HG03196 (cell line): ENCODE data around the gene GCDH.
A peak's percentile ranks its signal among the peaks of the same experiment; 100 is the strongest.
"Not testable (repeated sequence)": the region's sequence is repeated elsewhere in the genome, so short reads cannot be mapped to it uniquely, and the experiment has no call there.

ENCODE experiments used
- ATAC-seq: cut with Tn5 transposase; IDR thresholded peaks from one replicate; pipeline ENCODE4 v1.9.1; 2021; ENCODE audit not compliant: unreplicated experiment

GCDH gene

DNA sequence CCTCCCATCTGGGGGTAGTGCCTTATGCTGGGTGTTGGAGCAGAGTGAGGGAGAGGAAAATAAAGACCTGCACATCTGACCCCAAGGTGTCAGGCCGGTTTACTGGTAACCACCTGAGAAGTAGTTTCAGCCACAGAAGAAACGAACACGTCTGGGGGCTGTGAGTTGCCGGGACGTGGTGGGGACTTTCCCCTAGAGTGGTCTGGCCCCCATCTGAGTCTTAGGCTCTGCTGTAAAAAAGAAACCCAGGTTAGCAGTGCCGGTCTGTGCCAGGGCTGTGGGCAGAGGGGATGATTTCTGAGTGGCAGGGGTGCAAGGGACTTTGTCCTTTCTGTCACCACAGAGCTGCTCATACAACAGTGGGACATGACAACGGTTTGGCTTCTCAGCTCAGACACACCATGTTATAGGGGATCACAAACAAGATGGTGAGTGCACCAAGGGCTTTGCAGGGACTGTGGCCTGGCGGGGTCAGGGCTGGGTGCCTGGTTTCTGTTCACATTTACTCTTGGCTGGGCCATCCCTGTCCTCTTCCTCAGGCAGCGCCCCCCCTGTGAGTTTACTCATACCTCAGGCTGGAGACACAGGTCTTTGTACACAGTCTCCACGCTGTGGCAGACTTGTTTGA is 9.0 kb downstream of the GCDH start:
- peak; percentile 55 for ATAC-seq

DNA sequence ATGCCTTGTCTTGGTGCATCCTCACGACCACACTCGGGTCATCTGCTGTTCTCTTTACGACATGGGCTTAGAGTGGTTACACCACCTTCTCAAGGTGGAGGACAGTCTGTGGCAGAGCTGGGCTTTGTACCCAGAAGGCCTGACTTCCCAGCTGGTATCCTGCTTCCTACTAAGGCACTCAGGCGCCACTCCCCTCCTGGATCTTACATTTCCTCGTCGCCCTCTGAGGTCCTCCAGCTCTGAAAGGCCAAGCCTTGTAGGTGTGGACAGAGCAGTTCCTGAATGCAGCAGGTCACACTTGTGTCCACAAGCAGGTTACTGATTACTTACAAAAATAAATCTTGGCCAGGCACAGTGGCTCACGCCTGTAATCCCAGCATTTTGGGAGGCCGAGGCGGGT is 16.2 kb downstream of the GCDH start:
- ATAC-seq, result no peak

DNA sequence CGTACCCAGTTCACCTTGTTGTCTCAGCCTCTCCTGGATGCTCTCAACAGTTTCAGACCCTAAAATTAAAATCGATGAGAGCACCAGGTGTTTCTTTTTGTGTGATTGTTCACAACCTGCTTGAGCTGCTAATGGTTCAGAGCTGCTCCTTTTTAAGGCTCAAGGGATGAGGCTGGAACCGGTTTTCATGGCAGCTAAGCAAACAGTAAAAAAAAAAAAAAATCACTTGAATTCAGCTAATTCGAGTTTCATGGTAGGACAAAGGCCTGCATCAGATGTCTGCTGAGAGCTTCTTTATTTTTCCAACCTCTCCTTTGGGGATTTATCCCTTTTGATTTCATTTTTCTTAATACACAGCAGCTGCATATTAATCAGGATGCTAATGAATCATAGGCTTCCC is 21.6 kb downstream of the GCDH start:
- ATAC-seq, result no peak

DNA sequence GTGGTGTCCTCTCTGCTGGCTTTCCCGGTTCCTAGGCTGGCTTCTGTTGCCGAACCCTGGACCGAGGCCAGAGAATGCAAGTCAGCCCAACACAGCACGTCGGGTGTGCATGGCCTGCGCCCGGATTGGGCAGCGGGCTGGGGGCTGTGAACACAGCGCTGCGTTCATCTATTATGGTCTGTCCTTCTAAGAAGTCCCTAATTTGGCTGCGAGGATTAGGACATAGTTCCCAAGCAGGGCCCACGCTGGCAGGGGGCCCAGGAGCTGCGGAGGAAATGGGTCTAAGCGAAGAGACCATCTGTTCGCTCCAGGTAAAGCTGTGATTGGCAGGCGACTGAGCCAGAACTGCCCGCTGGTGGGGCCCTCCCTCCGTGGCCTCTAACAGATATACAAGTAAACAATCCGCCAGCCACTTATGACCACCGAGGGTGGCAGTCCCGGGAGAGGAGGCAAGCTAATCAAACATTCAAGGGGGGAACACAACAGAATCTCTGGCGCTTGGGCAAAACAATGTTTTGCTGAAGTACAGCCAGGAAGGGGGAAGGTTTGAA is 22.1 kb downstream of the GCDH start:
- no peak for ATAC-seq

DNA sequence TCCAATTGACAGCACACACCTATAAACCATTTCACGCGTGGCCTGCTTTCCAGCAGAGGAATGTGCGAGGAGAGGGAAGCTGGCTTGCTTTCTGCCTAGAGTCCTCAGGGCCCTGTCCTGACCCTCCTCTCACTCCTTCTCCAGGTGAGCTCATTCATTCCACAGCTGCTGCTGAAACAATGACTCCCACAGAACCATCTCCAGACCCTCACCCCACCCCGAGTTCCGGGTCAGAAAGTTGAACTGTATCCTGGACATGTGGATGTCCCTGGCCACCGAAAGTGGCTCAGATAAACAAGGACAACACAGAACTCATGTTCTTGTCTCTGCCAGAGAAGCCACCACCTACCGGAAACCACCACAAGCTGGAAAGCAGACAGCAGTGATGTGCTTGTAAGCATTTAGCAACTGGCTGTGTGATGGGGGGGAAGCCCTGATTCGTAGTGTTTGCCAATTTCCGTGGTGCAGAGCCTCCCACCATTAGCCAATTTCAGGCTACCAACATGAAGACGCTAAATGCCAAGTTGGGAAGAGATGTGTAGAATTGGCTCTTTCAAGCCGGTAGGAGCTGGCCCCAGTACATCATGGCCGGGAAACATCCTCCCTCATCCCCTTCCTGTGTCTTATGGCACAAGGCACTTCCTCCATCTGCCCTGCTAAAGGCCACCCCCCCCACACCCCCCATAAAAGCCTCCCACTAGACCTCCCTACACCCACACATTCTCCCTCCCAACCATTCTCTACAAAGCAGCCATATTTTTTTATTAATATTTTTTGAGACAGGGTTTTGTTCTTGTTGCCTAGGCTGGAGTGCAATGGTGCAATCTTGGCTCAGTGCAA is 23.1 kb downstream of the GCDH start:
- ATAC-seq, result no peak

DNA sequence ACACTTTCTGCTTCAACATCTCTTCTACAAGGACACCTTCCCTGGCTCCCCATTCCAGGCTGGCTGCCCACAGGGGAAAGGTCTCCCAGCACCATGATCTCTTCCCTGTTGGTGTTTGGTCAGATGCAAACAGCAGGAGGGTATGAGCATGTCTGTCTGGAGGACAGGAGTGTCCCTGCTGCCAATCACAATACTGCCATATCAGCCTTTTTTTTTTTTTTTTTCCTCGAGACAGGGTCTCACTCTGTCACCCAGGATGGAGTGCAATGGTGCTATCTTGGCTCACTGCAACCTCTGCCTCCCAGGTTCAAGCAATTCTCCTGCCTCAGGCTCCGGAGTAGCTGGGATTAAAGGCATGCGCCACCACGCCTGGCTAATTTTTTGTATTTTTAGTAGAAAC is 24.9 kb downstream of the GCDH start:
- not testable (repeated sequence) for ATAC-seq

DNA sequence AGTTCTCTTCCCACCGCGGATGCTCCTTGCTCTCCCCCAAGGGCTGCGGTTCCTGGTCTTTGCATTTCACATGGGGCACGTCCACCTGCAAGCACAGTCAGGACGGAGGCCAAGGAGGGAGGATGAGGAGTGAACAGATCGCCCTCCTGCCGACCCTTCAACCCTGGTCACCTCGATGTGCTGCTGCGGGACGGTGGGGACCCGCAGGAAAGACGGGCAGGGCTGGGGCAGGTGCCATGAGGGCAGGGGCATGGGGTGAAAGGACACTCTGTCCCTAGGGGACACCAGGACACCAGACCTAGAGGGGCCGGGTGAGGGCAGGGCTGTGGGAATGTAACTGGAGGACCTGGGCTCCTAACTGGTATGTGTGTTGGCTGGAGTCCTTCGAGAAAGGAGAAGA is 27.3 kb downstream of the GCDH start:
- no peak for ATAC-seq

DNA sequence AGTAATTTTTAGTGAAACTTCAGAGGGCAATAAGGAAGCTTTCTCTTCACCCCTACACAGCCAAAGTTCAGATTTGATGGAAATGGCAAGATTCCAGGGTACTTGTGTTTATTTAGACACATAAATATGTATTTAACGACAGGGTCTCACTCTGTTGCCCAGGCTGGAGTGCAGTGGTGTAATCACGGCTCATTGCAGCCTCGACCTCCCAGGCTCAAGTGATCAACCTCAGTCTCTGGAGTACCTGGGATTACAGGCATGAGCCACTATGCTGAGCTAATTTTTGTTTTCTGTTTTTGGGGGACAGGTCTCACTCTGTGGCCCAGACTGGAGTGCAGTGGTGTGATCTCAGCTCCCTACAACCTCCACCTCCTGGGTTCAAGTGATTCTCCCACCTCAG is 30.1 kb downstream of the GCDH start:
- no peak for ATAC-seq

DNA sequence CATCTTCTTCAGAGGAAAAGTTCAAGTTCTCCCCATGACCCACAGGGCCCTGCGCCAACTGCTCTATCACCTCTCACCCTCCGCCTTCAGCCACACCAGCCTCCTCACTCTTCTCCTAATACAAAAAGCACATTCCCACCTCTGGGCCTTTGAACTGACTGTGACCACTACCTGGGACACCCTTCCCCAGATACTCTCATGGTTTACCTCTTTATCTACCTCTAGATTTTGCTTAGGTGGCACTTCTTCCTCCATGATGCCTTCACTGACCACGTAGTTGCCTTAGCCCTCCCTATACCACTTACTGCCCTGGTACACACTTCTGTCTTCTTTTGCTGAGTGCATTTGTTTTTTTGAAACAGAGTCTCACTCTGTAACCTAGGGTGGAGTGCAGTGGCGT is 32.0 kb downstream of the GCDH start:
- ATAC-seq, result no peak

DNA sequence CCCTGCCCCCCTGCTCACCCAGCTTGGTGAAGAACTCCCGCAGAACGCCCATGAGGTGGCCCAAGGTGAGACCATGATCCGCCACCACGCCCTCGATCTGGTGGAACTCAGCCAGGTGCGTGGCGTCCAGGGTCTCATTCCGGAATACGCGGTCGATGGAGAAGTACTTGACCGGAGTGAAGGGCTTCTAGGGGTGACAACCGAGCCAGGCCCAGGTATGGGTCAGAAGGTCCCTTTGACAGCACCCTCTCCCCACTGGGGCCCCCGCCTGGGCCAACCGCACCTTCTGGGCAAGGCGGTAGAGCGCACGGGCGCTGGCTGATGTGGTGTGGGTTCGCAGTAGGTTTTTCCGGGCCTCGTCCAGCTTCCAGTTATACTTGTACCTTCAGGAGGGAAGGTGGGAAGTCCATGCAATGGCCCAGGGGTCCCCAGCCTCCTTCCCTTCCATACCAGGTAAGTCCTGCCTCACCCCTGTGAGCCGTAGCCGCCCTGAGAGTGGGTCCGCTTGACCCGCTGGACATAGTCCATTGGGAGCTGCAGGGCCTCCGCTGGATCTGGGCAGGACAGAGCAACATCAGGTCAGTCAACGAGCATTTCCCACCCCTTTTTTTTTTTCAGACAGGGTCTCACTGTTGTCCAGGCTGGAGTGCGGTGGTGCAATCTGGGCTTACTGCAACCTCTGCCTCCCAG is 33.8 kb downstream of the GCDH start:
- ATAC-seq, result no peak

DNA sequence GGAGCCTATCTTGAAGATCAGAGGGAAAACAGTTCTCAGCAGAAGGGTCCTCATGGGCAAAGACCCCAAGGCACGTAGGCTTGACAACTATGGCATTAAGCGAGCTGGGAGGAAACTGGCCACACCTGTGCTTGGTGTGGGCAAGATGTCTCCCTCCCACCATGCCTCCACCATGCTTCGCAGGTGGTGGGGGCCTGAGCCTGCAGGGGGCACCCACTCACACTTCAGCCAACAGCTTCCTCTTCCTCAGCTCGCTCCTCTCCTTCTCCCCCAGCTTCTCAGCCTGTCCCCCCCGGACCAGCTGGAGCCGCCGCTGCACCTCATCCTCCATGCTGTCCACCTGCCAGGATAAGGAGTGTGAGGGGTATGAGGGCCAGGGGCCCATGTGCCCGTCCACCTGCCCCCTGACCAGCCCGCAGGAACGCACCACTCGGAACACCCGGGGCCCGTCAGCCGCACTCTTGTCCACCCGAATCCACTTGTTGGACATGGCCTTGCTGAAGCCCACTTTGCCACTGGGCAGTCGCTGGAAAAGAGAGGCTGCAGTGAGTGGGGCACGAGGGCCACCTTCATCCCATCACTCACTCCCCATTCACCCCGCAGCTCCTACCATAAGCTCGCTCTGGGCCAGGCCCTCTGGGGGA is 39.2 kb downstream of the GCDH start:
- no peak for ATAC-seq

DNA sequence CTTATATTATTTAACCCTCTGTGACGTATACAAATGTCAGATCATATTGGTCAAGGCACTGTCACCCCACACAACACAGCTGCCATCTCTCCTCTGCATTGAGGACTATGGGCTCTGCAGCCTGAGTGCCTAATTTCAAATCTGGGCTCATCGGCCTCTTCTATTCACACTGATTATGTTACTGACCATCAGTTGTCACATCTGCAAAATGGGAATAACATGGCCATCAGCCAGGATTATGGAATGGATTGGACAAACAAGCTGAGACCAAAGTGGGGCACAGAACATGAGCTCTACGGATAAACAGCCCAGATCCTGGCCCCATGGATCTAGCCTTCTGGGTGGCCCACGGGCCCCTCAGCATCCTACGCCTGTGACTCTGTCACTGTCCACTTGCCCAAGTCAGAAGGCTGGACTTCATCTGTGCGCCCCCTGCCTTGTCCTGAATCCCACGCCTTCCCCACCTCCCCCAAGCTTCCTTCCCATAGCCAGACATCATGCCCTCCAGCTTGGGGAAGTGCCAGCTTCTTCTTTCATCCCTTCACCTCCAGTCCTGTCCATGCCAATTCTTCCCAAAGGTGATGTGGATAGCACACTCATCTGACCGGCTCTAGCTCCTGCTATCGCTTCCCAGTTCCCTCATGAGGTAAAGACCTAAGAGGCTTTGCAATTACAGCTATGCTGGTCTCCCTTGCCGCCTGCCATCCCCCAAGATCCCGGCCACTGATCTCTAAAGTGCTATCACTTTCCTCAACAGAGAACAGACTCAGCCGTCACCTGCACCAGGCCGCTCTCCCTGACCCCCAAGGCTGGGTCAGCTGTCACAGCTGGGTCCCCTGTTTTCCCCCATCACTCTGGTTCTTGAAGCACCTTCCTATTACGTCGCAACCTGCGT is 41.7 kb downstream of the GCDH start:
- ATAC-seq, result no peak

DNA sequence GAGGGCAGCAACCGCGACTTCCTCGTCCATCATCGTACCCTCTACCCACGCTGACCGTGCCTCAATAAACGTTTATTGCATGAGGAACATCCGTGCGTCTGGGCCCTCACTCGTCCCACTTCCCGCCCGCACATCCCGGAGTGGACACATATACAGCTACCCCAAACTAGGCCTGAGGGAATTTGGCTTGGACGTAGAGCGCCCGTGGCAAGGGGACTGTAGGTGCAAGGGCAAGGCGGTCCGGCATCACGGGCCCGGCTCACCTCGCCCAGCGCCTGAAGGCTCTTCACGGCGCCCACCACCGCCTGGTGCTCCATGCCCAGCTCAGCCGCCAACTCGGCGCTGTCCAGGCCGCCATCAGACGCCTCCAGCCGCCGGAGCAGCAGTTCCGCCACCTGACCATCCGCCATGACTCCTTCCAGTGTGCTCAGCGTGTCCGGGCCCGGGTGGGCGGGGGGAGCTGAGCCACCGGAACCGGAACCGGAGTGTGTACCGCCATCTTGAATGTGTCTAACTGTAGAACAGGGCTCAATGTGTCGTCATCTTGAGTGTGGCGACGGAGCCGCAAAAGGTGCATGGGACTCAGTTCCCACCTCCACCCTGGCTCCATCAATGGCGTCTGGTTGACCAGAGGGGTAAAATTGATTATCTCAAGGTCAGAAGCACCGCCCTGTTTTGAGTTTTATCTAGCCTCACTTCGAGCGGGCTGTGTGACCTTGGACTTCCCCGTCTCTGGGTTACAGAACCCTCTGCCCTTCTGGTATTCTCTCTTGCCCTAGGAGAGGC is 42.5 kb downstream of the GCDH start, which contains the start of gene FARSA:
Gene FARSA, minus strand, starts transcription at position 425 of the 786 bp plus-strand sequence. Its CDS starts 15 bp downstream, at position 410.
- peak; percentile 42 for ATAC-seq

DNA sequence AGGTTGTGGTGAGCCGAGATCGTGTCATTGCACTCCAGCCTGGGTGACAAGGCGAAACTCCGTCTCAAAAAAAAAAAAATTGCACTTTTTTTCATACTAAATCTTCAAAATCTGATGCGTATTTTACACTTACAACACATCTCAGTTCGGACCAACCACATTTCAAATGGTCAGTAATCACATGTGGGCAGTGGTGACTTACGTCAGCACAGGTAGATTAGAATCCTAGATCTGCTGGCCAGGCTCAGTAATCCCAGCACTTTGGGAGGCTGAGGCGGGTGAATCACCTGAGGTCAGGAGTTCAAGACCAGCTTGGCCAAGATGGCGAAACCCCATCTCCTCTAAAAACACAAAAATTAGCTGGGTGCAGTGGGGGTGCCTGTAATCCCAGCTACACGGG is 44.1 kb downstream of the GCDH start:
- no peak for ATAC-seq

DNA sequence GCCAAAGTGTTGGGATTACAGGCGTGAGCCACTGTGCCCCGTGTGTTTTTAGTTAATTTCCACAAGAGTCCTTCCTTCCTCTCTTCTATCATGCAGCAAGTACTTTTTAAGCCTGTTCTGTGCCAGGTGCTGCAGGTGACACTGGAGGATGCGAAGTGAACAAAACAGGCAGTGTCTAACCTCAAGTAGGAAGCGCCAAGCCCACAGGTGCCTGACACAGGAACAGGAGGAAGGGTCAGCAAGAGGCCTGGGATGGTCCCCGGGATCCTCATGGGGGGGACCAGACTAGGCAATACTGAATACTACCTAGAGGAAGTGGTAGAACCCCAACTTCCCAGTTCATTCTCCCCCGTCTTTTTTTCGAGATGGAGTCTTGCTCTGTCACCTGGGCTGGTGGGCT is 45.6 kb downstream of the GCDH start:
- ATAC-seq, result no peak

DNA sequence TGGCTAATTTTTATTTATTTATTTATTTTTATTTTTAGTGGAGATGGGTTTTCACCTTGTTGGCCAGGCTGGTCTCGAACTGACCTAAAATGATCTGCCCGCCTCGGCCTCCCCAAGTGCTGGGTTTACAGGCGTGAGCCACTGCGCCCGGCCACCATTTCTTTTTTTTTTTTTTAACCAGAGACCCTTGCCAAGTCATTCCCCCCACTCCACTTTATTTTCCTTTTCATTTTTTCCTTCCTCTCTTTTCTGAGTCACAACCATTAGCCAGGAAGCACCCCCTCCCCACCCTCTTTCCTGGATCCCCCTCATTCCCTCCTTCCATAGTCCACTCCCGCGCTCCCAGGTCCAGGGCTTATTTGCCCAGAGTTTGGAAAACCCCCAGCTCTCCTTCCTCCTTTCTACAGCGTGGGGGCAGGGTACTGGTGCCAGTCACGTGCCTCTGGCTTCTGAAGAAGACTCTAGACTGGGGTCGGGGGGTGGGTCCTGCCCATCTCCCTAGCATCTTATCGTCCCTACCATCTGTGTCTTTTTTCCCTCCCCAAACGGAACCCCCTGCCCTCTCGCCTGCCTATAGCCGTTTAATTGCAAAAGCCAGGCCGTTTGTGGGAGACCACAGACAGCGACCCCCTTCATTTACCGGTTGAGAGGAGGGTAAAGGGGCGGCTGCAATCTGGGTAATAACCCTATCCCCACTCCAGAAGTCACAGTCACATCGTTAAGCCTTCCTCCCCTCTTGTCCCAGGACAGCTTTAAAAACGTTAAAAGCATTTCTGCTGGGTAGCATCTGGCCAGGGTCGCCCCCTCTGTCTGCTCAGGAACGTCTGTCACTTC is 46.4 kb downstream of the GCDH start:
- ATAC-seq, result no peak

DNA sequence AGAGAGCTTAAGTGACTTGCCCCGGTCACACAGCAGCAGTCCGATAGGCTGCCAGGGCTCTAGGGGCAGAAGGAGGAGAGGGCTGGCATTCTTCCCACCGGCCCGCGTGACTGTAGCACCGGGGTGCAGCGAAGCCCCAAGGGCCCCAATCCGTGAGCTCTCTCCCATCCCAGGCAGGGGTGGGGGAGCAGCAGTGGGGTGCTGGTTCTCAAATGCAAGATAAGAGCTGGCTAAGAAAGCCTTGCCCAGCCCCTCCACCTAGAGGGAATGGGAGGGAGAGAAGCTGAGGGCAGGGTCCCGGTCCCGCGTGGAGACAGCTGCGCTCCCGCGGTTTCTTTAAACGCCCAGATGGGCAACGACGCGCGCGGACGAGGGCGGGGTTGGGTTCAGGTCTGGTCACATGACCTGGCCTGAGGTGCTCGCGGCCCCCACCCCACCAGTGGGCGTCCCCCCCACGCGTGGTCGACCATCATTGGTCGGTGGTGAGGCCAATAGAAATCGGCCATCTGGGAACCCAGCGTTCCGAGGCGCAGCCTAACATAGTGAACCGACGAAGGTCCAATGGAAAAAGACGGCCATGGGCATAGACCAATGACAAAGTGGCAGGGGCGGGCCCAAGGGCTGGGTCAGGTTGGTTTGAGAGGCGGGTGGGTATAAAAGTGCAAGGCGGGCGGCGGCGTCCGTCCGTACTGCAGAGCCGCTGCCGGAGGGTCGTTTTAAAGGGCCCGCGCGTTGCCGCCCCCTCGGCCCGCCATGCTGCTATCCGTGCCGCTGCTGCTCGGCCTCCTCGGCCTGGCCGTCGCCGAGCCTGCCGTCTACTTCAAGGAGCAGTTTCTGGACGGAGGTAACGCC is 47.2 kb downstream of the GCDH start, which contains the start of gene CALR:
Gene CALR, plus strand, starts transcription at position 683 of the 852 bp plus-strand sequence. Its CDS starts 71 bp downstream, at position 754.
- ATAC-seq, result peak; percentile 85
